ENCODE results near the gene WWOX.

Gene WWOX

DNA sequence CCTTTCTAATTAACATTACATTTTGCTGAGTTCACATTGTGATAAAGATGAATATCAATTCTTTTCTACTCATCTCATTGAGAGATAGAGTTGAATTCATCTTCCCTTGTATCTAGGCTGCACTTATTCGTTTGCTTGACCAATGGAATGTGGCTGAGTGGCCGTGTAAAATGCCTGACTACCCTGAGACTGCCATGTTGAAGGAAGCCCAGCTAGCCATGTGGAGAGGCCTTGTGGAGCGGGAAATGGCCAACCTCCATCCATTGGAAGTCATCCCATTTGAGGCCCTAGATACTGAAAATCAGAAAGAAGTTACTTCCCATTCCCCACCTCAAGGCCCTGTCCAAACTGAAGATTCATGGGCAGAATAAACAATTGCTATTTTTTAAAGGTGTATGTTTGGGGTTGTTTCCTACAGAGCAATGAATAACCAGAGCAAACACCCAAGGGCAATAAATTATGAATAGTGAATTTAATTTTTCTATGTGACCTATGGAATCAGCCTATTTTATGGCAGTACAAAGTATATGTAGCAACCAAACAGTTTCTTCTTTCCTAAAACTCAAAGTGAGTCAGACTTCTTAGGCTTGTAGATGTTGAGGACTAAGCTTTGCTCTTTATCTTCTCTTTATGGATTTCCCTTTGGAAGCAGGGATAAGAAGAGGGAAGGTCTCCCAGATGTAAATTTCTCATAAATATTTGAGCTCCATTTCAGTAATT, 956.0 kb downstream of the WWOX start:
- no peak for DNase-seq

DNA sequence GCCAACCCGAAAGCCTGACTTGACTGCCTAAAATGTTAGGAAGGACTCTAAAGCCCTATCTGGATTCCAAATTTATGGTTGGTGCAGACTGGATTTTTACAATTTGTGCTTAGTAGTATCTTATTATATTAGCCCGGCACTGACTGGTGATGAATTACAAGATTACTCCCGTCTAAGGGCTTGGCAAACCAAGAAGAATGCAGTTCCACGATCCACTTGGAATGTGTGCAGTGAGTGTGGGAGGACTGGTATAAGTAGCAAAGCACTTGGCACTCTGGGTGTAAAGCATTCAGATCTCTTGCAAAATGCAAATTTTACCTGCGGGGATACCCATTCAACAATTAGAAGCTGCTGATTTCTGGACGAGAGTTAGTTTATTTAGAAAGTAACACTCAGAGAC, 961.7 kb downstream of the WWOX start:
- no peak for DNase-seq

DNA sequence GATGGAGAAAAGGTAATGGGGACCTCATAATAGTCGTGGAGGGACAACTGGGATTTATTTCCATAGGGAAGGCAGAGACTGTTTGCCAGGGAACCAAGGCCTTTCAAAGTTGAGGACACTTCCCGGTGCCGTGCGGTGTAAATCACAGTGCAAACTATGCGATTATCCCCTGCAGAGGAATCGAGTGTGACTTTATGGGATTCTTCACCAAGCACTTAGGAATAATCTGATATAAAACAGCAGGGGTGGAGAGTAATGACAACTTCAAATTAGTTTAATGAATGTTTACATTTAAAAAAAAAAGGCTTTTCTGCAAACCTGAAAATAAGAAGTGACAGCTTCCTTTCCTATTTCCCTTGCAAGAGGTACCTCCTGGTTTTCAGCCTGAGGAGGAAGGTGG, 962.9 kb downstream of the WWOX start:
- peak in 1 of 2 experiments; percentile 44 for DNase-seq

DNA sequence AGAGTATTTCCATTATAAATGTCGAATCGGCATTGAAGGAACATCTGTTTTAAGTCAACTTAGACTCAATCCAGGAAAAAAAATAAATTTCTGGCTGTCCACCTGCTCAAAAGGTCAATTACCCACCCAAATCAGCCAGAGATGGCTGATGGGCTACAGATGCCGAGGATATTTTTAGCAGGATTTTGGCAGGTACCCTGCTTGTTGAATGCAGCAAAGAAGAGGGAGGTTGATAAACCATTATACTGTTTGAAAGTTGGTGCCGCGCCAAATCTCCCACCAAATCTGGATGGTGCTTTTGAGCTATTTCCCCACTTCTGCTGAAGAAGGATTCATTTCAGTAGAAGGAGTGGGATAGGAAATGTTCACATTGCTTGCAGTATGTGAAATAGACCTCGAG, 963.4 kb downstream of the WWOX start:
- DNase-seq = no peak

GRCh38 chr16:79064256-79064972, 965.0 kb downstream of the WWOX start:
- DNase-seq = no peak

GRCh38 chr16:79066561-79066960, 967.1 kb downstream of the WWOX start:
- DNase-seq = peak; percentile 85 to 96

DNA sequence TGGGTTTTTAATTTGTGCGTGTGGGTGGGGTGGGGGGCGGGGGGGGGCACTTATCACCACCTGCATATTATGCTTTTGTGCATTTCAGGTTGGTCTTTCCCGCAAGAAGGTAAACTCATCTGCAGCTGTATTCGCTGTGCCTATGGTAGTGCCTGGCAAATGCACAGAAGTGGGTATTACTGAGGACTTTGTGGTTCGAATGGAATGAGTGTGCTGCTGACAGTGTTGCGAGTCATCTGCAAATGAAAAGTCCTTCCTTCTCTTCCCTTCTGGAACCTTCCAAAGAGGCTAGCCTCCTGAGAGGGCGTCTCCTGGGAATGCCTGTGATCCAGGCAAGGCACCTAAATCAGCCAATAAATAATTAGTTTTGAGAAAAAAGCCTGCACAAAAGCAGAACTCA, 968.1 kb downstream of the WWOX start:
- DNase-seq = no peak

DNA sequence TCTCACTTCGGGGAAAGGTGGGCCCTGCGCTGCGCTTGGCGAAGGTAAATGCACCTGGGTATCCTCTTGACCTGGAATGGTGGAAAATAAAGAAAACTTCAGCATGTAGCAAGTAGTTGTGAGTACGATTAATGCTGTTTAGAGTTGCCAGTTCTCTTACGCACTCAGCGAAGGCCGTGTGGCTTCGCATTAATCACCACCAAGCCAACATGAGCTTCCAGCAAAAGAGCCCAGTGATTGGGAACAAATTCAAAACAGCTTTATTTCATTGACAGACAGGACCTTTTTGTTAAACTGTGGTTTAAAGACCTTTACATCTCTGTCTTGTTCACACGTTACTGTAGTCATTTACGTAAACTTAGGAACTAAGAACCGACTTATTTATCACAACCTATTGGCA, 969.7 kb downstream of the WWOX start:
- DNase-seq = no peak

DNA sequence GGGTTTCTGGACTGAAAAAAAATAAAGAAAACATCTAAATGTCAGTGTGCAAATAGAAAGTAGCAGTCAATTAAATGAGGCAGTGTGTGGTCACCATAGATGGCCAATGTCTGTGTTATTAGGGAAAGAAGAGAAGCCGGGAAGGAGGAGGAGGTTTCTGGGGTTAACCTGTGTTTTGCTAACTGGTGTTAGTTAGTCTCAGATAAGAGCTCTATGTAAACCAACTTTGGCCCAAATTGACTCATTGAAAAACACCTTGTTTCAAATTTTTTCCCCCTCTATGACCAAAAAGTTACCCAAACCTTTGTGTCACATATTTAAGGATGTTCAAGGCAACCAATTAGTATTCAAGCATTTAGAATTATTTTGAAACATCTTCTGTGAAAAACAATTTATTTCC, 970.2 kb downstream of the WWOX start:
- DNase-seq = no peak

GRCh38 chr16:79071424-79071823, 972.0 kb downstream of the WWOX start:
- peak in 1 of 2 experiments; percentile 38 for DNase-seq

- no peak for DNase-seq
Observed at GRCh38 chr16:79072517-79072916, 973.1 kb downstream of the WWOX start.

DNA sequence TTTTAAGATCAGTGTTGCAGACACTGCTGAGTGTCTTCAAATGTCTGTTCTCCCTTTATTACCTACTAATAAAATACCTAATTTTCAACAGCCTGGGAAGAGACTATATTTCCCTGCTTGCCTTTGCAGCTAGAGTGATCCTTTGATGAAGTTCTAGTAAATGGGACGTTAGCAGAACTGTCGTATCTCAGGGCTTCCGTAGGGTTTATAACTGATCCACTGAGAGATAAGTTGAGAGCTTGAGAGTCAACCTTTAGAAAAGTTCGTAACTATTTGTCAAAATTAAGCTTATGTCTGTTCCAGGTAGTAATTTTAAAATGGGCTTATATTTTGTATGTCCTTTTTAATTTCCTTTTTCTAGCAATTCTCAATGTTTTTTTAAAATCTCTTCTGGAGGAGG, 974.1 kb downstream of the WWOX start:
- no peak for DNase-seq

DNA sequence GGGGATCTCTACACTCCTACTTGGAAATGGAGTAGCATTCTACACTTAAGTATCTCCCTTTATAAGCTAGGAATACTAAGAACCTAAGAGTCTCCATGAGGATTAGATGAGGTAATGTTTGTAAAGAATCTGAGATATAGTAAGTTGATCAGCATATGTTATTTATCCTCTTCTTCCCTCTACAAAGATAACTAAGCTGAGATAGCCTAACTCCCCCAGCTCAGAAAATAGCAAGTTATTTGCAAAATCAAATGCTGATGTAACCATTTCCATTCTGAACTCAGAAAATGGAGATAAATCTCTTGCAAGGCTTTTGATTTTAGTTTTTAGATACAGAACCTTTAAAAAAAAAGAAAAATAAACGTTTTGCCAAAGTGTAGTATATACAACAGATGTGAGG, 975.1 kb downstream of the WWOX start:
- DNase-seq = no peak

DNA sequence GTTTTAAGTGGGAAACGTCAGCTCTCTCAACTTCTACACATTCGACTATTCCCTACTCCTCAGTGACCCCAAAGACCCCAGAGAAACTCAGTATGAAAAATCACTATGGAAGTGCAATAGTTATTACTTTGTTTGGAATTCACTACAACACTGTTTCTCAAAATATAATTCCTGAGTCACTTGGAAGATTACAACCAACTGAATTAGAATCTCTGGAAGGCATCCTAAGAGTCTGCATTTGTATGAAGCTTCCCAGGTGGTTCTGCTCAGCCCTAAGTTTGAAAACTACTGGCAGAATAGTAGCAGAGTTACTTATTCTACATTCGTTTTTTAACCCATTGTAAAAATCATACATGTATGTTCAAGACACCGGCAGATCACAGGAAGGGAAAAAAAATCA, 975.5 kb downstream of the WWOX start:
- DNase-seq = no peak

DNA sequence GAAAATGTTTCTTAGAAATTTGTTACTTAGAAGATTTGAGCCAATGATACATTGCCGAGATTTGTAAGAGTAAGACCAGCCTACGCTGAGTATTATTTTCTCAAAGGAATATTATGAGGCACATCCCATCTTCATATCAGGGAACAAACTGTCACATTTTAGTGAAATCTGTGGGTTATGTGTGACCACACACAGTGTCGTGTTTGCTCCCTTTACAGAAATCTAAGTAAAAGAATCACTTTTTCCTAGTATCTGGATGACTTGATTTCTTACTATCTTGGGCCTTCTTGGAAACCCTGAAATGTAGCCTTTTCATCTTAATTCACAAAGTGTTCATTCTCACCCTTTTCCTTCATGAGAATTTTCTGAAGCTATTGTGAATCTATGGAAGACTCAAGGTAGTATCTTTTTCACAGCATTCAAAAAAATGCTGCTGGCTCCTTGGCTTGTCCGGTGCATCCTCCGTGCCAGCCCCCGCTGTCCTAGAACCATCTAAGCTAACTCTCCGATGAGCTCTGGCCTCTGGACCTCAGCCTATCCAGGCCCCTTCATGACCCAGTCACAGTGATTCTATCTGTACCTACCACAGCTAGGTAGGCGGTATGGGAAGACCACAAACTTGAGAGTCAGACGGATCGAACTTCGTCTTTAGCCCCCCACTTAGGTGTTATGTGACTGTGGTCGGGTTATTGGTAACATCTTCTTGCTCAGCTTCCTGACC, 976.8 kb downstream of the WWOX start:
- no peak for DNase-seq

DNA sequence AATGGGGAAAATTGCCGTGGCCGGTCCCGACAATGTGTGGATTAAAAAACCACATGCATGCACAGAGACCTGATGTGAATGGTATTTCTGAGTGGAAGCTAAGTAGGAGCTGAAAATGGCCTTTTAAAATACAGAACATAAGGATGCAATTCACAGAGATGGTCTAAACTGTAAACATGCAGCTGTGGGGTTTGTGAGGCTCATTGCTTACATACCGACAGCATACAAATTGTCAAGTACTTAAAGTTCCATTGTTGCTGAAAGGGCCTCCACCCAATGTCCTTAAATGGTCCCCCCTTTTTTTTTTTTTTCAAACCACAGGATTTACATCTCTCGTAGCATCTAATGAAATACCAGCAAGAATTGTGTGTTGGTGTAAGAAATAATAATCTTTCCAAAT, 977.9 kb downstream of the WWOX start:
- no peak for DNase-seq

GRCh38 chr16:79079656-79080420, 980.4 kb downstream of the WWOX start:
- no peak for DNase-seq

DNA sequence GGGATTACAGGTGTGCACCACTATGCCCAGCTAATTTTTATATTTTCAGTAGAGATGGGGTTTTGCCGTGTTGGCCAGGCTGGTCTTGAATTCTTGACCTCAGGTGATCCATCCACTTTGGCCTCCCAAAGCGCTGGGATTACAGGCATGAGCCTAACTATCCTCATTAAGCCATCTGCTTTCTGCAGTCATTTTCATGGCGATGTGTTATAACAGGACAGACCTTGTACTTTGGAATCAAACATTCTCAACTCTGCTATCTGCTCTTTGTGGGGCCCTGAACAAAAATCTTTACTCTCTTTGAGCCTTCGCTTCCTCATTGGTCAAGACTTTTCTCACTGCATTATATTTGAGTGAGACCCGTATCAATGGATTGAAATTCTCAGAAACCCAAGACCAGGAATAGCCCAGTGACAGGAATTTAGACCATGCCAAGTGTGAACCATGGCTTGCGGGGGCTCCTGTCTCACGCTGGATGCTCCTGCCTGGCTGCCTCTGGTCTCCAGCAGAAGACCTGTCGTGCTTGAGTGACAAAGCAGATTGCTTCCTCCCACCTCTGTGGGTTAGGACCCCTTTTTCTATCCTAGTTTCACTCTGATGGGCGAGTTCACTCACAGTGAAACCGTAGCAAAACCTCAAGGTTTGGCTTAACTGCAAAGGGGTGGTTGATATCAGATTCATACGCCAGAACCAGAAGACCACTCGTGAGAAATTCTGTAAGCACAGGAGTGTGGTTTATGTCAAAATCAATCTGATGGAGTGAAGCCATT, 982.0 kb downstream of the WWOX start:
- no peak for DNase-seq

DNA sequence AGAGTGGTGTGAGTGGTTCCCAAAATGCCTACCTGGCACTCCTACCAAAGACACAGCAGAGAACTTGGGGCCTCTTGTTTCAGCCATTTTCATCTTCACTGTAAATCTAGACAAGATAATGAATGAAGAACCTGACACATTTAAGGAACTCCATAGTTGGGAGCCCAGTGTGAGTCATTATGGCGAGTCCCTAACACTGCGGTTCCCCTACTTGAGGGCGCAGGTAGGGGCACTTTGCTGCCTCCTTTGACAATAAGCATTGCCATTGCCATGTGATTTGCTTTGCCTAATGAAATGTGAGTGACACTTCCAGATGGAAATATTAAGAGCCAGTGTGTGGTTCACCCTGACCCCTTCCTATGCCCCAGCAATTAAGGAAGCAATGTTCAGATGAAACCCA, 983.5 kb downstream of the WWOX start:
- no peak for DNase-seq

GRCh38 chr16:79083508-79084299, 984.2 kb downstream of the WWOX start:
- DNase-seq = no peak

DNA sequence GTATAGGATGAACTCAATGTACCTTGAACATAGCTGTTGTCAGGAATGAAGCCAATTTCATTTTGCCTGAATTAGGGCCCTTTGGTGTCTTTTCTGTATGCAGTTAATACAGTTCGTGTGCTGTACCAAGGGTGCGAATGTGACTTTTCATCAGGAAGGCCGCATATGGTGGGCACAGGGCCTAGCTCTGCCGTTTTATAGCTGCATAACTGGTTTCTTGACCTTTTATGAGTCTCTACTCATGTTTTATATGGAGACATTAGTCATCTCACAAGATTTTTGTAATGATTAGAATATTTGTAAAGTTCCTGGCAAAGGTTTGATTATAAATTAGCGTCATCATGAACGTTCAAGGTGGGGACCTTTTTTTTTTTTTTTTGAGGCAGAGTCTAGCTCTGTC, 989.5 kb downstream of the WWOX start:
- no peak for DNase-seq

Data from NCI-H524 (cell line).